Fibroblast of skin of right quadriceps (primary cell): ENCODE data around the gene NANP.

ENCODE experiments used
- DNase-seq: peaks from one replicate; pipeline ENCODE4 v3.0.0-alpha.2; 2013

The NANP gene

GRCh38 chr20:25567286-25567685 is 56.5 kb downstream of the NANP start:
- no peak for DNase-seq

GRCh38 chr20:25566821-25567220 is 57.0 kb downstream of the NANP start:
- no peak for DNase-seq

- no peak for DNase-seq
These were observed 58.1 kb downstream of the NANP start for GRCh38 chr20:25565578-25566157.

GRCh38 chr20:25563876-25564275 is 59.9 kb downstream of the NANP start:
- no peak for DNase-seq

- no peak for DNase-seq
These were observed 60.5 kb downstream of the NANP start for GRCh38 chr20:25563362-25563761.
